KMS-11 (cell line): ENCODE measurements around the gene ARHGEF37.

Experiments used
- H2AFZ ChIP-seq: fragments of 200-600 bp; sonication (generic); 2 replicates; pipeline ENCODE4 v1.6.1; 2016; ENCODE audit warnings: antibody characterized with exemption, mixed run types, low read depth
- H3K27ac ChIP-seq: fragments of 200-600 bp; sonication (generic); 2 replicates; pipeline ENCODE4 v1.6.1; 2016; ENCODE audit warnings: mild to moderate bottlenecking, mixed run types
- H3K27me3 ChIP-seq: fragments of 200-600 bp; sonication (generic); 2 replicates; pipeline ENCODE4 v1.6.1; 2017; ENCODE audit warnings: mild to moderate bottlenecking, low read depth, mixed run types, moderate library complexity; ENCODE audit not compliant: insufficient read depth
- H3K36me3 ChIP-seq: fragments of 200-600 bp; sonication (generic); 2 replicates; pipeline ENCODE4 v1.6.1; 2017; ENCODE audit warnings: mild to moderate bottlenecking, mixed run types; ENCODE audit not compliant: insufficient read depth
- H3K4me1 ChIP-seq: fragments of 200-600 bp; sonication (generic); 2 replicates; pipeline ENCODE4 v1.6.1; 2016; ENCODE audit warnings: mild to moderate bottlenecking, low read depth, mixed run types; ENCODE audit not compliant: poor library complexity, severe bottlenecking
- H3K4me2 ChIP-seq: fragments of 200-600 bp; sonication (generic); 2 replicates; pipeline ENCODE4 v1.7.0; 2016; ENCODE audit warnings: mild to moderate bottlenecking, mixed run types
- H3K4me3 ChIP-seq: fragments of 200-600 bp; sonication (generic); IDR thresholded peaks from 2 replicates; pipeline ENCODE4 v1.6.1; 2017; ENCODE audit warnings: low read depth, low read length, mixed read lengths; ENCODE audit not compliant: insufficient read depth
- H3K79me2 ChIP-seq: fragments of 200-600 bp; sonication (generic); 2 replicates; pipeline ENCODE4 v1.6.1; 2016; ENCODE audit warnings: low read depth, mixed run types; ENCODE audit not compliant: insufficient read depth
- H3K9ac ChIP-seq: fragments of 200-600 bp; sonication (generic); 2 replicates; pipeline ENCODE4 v1.6.1; 2016; ENCODE audit warnings: mild to moderate bottlenecking, mixed run types
- H4K20me1 ChIP-seq: fragments of 200-600 bp; sonication (generic); 2 replicates; pipeline ENCODE4 v1.6.1; 2016; ENCODE audit warnings: mild to moderate bottlenecking, mixed run types; ENCODE audit not compliant: insufficient read depth
- TF ChIP-seq, protein P1 (sequence below): fragments of 200-600 bp; sonication (generic); conservative IDR thresholded peaks from 2 replicates; pipeline ENCODE4 v1.6.1; 2017; ENCODE audit warnings: low read depth, mild to moderate bottlenecking, antibody characterized with exemption, low read length, moderate library complexity, mixed read lengths

The ARHGEF37 gene

DNA sequence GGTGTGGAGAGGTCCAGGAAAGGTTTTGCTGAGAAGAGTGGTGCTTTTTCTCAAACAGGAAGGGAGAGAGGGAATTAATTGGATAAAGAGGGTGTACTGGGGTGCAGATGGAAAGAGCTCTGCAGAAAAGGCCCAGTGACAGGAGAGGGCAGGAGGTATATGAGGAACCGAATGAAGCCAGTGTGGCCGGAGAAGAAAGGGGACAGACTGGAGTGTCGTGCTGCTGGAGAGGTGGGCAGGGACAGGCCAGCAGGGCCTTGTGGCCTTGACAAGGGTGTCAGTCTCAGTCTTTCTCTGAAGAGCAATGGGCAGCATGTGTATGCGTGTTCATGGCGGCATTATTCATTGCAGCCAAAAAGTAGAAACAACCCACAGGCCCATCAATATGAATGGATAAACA is 48.1 kb downstream of the ARHGEF37 start:
- H3K27ac ChIP-seq, result no peak overlapping the region
- no peaks in the 10 kb centered on the region for H3K79me2 ChIP-seq
- H3K4me2 ChIP-seq, result no peak overlapping the region
- peaks cover 7% of the 10 kb centered on the region for H3K4me1 ChIP-seq
- TF ChIP-seq, protein P1, sequence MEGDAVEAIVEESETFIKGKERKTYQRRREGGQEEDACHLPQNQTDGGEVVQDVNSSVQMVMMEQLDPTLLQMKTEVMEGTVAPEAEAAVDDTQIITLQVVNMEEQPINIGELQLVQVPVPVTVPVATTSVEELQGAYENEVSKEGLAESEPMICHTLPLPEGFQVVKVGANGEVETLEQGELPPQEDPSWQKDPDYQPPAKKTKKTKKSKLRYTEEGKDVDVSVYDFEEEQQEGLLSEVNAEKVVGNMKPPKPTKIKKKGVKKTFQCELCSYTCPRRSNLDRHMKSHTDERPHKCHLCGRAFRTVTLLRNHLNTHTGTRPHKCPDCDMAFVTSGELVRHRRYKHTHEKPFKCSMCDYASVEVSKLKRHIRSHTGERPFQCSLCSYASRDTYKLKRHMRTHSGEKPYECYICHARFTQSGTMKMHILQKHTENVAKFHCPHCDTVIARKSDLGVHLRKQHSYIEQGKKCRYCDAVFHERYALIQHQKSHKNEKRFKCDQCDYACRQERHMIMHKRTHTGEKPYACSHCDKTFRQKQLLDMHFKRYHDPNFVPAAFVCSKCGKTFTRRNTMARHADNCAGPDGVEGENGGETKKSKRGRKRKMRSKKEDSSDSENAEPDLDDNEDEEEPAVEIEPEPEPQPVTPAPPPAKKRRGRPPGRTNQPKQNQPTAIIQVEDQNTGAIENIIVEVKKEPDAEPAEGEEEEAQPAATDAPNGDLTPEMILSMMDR, result no peak
- no peak overlapping the region for H3K9ac ChIP-seq
- no peak overlapping the region for H2AFZ ChIP-seq
- H3K4me3 ChIP-seq, result no peak overlapping the region
- H3K36me3 ChIP-seq, result no peaks in the 10 kb centered on the region
- H3K27me3 ChIP-seq, result no peaks in the 10 kb centered on the region
- H4K20me1 ChIP-seq, result no peaks in the 10 kb centered on the region

DNA sequence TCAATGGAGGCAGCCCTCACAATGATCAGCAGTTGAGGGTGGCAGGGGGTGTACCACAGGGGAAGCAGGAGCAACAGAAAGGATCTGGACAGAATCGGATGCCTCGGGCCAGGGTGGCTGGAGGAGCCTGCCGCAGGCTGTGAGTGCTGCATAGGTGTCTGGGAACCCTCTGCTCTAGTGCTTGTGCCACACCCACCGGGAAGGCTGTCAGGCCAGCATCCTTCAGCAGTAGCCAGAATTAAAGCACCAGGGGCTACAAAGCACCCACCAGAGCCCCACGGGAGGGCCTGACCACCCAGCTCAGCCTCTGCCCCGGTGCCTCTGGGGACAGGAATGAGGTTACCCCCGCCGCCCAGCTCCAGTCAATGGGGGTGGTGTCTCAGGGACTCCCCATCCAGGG is 49.0 kb downstream of the ARHGEF37 start:
- TF ChIP-seq, protein P1, result no peak
- Histone ChIP-seq H3K4me3 (no peak overlapping the region), H3K4me2 (no peak overlapping the region), H3K36me3 (no peaks in the 10 kb centered on the region), H3K27ac (no peak overlapping the region), H4K20me1 (no peaks in the 10 kb centered on the region), H3K79me2 (no peaks in the 10 kb centered on the region), H3K4me1 (peaks cover 7% of the 10 kb centered on the region), H3K9ac (no peak overlapping the region), H3K27me3 (no peaks in the 10 kb centered on the region), H2AFZ (no peak overlapping the region)

- TF ChIP-seq, protein P1, result no peak
- Histone ChIP-seq H2AFZ (no peak overlapping the region), H3K79me2 (no peaks in the 10 kb centered on the region), H3K4me2 (no peak overlapping the region), H3K4me3 (no peak overlapping the region), H3K36me3 (no peaks in the 10 kb centered on the region), H3K4me1 (peaks cover 7% of the 10 kb centered on the region), H4K20me1 (no peaks in the 10 kb centered on the region), H3K27ac (no peak overlapping the region), H3K9ac (no peak overlapping the region), H3K27me3 (no peaks in the 10 kb centered on the region)
These were observed 50.2 kb downstream of the ARHGEF37 start for GRCh38 chr5:149631506-149631905.

DNA sequence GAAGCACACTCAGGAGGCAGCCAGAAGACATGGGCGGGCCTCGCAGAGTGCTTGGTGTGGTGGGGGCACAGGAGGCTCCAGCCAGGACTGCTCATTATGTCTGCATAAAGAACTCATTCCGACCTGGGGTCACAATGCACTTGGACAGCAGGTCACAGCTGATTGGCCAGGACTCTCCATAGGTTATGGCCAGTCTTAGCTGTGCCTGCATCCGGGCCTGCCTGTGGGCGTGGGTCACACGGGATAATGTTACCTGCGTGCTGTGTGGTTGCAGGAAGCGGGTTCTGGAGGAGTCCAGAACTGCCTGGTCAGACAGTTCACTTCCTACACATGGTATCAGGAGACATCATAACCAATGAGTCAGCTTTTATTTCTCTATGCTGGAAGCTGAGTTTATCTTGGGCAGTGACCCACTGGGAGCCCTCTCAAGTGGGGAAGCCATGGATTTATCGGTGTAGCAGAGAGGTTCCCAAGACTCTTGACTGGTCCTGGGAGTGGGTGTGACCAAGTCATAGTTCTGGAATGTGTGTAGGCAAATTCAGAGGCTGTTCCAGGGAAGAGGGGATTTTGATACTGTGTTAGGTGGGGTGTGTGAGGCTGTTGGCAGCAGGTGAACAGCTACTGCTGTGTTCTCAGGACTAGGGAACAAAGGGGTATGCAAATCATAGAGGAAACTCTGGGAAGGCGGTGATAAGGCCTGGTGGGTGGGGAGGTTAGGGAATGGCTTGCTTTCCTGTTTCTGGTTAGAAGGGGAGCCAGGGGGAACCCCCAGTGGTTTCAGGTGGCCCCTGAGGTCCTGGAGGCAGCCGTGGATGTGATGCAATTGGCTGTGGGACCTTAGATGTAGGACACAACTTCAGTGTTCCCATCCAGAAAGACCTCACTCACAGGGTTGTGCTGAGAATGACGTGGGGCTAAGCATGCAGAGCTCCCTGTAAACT is 51.3 kb downstream of the ARHGEF37 start:
- TF ChIP-seq, protein P1, result no peak
- Histone ChIP-seq H3K79me2 (no peaks in the 10 kb centered on the region), H4K20me1 (no peaks in the 10 kb centered on the region), H3K4me2 (no peak overlapping the region), H3K4me1 (peaks cover 7% of the 10 kb centered on the region), H3K4me3 (no peak overlapping the region), H2AFZ (no peak overlapping the region), H3K36me3 (no peaks in the 10 kb centered on the region), H3K9ac (no peak overlapping the region), H3K27me3 (no peaks in the 10 kb centered on the region), H3K27ac (no peak overlapping the region)
